OCI-LY7 (cell line): ENCODE results near the gene ZCCHC2.

Experiments used
- CTCF ChIP-seq: fragments of 200-600 bp; sonication (generic); conservative IDR thresholded peaks from 2 replicates; pipeline ENCODE4 v1.5.1; 2014; ENCODE audit warnings: mild to moderate bottlenecking, antibody characterized with exemption, low read length, moderate library complexity, mixed read lengths
- EZH2phosphoT487 ChIP-seq: fragments of 200-600 bp; sonication (generic); IDR thresholded peaks from 2 replicates; pipeline ENCODE4 v1.6.1; 2018; ENCODE audit warnings: low read depth, borderline replicate concordance, mild to moderate bottlenecking, mixed run types, antibody characterized with exemption, low read length, moderate library complexity, mixed read lengths

- TF ChIP-seq CTCF (no peak), EZH2phosphoT487 (no peak)
Measured at GRCh38 chr18:62494764-62495163, 28.1 kb upstream of the ZCCHC2 start.
